ENCODE data around the gene EFR3B. TPM values are rescaled to one million over a fixed set of nuclear protein-coding genes. Genes with fewer than 3 reads are reported as not detected.

Gene EFR3B
- total and polyA plus RNA-seq, 8 donors = 0.23 to 1.0 (median 0.49) TPM

- FAIRE-seq (no peak), ATAC-seq (peak; percentile 44 to 70 (median 64)), DNase-seq (peak; percentile 58 to 85 (median 72))
- H3K27me3 ChIP-seq = no peaks in the 10 kb centered on the region
- 1% methylated on average over 17 to 28 of the region's 28 CpGs for WGBS, 2 donors
- no peaks in the 10 kb centered on the region for H3K36me3 ChIP-seq
- no peaks in the 10 kb centered on the region for H3K9me3 ChIP-seq
- TF ChIP-seq CTCF (IDR thresholded peaks at IDR 0.05) = peak in 1 of 4 donors; percentile 18
- peak overlapping the region; percentile 26 to 71 (median 56) for H3K4me3 ChIP-seq
- intact Hi-C loops (cut with DNase I) = no loop called here
- peak overlapping the region; percentile 48 to 68 (median 50) for H3K27ac ChIP-seq
- H3K4me1 ChIP-seq = peaks cover 0 to 5% (median 0%) of the 10 kb centered on the region in 3 donors
Observed at GRCh38 chr2:25041307-25041927, 459 bp upstream of the EFR3B start.

- no peak for TF ChIP-seq CTCF (IDR thresholded peaks at IDR 0.05)
- Histone ChIP-seq H3K4me3 (peak overlapping the region; percentile 48 to 73 (median 70)), H3K36me3 (no peaks in the 10 kb centered on the region), H3K27ac (peak overlapping the region in 3 of 4 donors; percentile 10 to 19 (median 15)), H3K9me3 (no peaks in the 10 kb centered on the region), H3K4me1 (peaks cover 0 to 5% (median 0%) of the 10 kb centered on the region in 3 donors), H3K27me3 (no peaks in the 10 kb centered on the region)
- intact Hi-C loops (cut with DNase I) = no loop called here
- peak in 4 of 6 donors; percentile 3 to 74 (median 32) for DNase-seq
- peak; percentile 30 to 48 (median 40) for ATAC-seq
- no peak for FAIRE-seq
- WGBS, 2 donors = 1 to 2% methylated on average over 57 to 76 of the region's 76 CpGs
Observed at GRCh38 chr2:25042321-25043240, 705 bp downstream of the EFR3B start.

GRCh38 chr2:25043241-25043867 lies 1.5 kb downstream of the EFR3B start:
- no peak for ATAC-seq
- no peak for DNase-seq

GRCh38 chr2:25044011-25044410 lies 2.1 kb downstream of the EFR3B start:
- no peaks in the 10 kb centered on the region for H3K36me3 ChIP-seq
- H3K27ac ChIP-seq = no peak overlapping the region
- TF ChIP-seq CTCF (IDR thresholded peaks at IDR 0.05) = no peak
- H3K27me3 ChIP-seq = no peaks in the 10 kb centered on the region
- peaks cover 0 to 5% (median 0%) of the 10 kb centered on the region in 3 donors for H3K4me1 ChIP-seq
- WGBS, 2 donors = 44 to 81% methylated on average over 1 of the region's 1 CpG
- H3K9me3 ChIP-seq = no peaks in the 10 kb centered on the region
- no peak for FAIRE-seq
- DNase-seq = no peak
- intact Hi-C loops (cut with DNase I) = no loop called here
- no peak overlapping the region for H3K4me3 ChIP-seq
- ATAC-seq = no peak

More at GRCh38 chr2:25043241-25043867, 1.5 kb downstream of the EFR3B start:
- no peak for TF ChIP-seq CTCF (IDR thresholded peaks at IDR 0.05)
- Histone ChIP-seq H3K27ac (no peak overlapping the region), H3K4me1 (peaks cover 0 to 5% (median 0%) of the 10 kb centered on the region in 3 donors), H3K9me3 (no peaks in the 10 kb centered on the region), H3K27me3 (no peaks in the 10 kb centered on the region), H3K4me3 (peak overlapping the region in 1 of 4 donors; percentile 71), H3K36me3 (no peaks in the 10 kb centered on the region)
- 44 to 53% methylated on average over 8 of the region's 8 CpGs for WGBS, 2 donors
- intact Hi-C loops (cut with DNase I) = no loop called here
- no peak for FAIRE-seq
